NOMO-1 treated with dmso at 0.1 percent for 144 hours (cell line): ENCODE data around the gene CAMTA1.
A peak's percentile ranks its signal among the peaks of the same experiment; 100 is the strongest.

Experiments used
- DNase-seq: peaks from one replicate; lab custom pipeline; 2025; ENCODE audit not compliant: unreplicated experiment; lab: John Stamatoyannopoulos, UW

The CAMTA1 gene

DNA sequence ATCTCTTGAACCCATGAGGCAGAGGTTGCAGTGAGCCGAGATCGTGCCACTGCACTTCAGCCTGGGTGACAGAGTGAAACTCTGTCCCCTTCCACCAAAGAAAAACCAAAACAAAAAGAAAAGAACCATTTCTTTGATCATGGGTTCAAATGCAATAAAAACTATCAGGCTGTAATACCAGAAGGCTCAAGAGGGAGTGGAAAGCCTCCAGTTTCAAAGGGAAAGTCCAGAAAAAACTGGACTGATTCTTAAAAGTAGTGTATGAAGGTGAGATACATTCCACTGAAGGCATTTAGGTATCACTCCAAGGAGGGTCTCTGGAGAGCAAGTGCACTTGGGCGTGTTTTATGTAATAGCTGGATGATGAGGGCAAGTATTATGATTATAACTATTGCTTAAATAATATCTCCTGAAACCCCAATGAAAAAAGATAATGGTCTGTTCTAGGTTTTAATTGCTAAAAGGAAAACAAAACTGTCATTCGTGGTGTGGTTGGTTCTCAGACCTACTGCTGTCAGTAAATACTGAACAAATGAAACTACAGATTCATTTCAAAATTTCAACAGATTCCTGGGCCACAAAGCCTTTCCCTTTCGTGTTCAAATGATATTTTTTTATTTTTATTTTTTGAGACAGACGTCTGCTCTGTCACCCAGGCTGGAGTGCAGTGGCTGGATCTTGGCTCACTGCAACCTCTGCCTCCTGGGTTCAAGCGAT lies 6.0 kb upstream of the CAMTA1 start:
- DNase-seq, result no peak

DNA sequence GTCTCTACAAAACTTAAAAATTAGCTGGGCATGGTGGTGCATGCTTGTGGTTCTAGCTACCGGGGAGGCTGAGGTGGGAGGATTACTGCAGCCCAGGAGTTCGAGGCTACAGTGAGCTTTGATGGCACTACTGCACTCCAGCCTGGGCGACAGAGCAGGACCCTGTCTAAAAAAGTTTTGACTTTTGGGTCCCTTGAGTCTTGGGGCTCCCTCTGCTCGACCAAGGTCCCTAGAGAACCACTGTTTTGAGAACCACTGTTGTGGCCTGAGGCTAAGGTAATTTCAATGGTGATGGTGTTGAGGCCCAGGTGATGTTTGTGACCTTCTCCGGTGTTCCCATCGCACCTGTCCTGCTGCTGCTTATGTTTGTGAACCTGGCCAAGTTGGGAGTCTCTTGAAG lies 3.1 kb upstream of the CAMTA1 start:
- DNase-seq, result no peak

DNA sequence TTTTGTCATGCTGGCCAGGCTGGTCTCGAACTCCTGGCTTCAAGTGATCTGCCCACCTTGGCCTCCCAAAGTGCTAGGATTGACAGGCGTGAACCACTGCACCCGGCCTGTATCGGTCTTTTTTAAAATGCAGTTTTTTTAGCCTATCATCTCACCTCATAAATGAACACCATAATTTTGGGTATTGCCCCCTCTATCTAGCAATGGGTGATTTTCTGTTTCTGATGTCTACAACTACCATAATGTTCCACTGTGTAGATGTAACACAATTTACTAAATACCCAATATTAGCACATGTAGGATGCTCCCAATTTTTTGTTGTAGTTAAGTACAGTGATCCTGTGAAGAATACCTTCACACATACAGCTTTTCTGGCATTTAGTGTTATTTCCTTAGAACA lies 2.0 kb upstream of the CAMTA1 start:
- DNase-seq, result no peak

DNA sequence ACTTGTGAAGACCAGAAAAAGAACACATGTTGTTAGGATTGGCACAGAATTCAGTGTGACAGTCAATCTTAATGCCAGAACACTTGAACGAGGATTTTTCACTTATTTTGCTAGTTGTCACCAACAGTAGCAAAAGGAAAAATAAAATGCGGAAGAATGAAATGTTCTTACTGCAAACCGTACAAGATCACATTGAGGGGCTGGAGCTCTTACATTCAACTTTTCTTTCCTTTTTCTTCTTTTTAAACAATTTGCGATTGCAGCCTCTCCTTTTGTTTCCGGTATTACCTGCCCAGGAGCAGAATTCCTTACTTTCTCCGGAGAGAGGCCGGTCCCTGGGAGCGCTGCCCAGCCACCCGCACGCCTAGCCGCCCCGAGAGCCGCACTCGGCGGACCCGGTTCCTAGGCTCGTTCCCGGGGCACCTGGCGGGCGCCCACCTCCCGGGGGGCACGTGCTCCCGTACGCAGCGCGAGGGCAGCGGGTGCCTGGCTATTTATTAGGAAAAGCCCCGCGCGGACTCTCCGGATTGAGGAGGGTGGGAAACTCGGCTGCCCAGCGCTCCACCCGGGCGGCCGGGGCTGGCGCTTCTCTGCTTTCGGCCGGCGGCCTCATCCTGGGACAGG lies 1.2 kb upstream of the CAMTA1 start:
- DNase-seq, result no peak

DNA sequence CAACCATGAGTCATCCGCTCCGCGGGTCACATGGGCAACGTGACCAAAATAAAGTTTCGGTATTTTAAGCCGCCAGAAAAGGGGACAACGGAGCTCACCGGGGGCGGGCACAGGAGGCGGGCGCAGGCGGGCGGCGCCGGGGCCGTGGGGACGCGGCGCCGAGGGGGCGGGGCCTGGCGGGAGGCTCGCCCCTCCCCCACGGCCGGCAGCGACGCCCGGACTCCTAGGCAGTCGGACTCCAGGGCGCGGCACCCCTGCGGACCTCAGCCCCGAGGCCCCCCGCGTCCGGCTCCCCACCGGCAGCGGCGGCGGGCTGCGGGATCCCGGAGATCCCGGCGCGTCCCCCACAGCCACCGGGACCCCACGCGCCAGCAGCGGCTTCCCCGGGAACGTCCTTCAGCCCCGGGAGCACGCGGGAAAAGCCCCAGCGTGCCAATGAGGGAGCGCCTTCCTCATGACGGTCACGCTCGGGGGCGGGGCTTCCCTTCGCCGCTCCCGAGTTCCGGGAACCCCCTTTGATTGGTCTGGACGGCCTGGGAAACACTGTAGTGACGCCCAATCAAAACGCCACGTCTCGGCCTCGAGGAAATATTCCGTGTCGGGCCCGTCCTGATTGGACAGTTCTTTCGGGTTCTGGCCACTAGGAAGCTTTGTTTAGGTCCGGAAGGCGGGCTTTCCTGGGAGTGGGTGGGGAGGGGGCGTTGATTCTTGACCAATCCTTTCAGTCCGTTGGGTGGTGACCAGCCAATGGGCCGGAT lies 515 bp upstream of the CAMTA1 start:
- DNase-seq, result peak; percentile 95

DNA sequence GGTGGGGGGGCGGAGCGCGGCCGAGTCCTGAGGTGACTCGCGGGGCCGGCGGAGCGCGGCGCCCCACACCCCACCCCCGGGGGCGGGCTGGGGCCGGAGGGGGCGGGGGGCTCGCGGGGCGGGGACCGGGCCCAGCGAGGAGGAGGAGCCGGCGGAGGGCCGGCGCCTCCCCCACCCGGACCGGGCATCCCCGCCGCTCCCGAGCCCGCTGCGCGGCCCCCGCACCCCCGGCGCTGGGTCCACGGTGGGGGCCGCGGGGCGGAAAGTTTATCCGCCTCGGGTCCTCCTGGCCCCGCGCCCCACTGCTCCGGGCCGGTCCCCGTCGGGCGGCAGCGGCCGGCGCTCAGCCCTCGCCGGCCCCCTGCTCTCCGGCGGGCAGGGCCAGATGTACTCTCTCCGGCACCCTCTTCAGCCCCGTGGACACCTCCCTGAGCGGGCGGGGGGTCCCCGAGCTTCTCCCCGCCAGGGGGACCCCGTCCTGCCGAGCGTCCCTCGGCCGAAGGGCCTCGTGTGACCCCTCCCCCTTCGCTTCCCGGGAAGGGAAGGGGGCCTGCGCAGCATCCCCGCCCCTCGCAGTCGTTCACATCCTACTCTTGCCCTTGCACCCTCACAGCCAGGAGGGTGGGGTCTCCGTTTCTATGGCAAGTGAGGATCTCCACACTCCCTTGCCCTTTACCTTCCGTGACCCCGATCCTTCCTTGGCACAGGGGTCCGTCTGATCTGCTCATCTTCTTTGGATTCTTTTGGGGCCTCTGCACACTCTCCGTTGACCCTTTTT lies 663 bp downstream of the CAMTA1 start:
- no peak for DNase-seq

DNA sequence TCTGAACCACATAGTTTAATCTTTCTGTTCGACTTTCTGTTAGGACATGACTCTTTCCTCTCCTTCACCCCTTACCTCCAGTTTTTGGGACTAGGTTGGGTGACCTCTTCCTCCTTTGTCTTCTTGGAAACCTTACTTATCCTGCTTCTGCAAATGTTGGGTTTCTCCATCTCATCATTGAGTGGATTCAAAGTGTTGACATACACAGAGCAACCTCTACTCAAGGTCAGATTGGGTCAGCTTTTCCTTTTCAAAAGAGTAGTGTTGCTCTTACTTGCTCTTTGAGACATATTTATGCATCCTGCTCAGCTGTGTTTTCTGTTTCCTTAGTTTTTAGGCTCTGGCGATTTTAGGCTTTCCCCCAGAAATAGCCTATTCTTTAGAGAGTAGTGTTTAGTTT lies 3.7 kb downstream of the CAMTA1 start:
- no peak for DNase-seq

DNA sequence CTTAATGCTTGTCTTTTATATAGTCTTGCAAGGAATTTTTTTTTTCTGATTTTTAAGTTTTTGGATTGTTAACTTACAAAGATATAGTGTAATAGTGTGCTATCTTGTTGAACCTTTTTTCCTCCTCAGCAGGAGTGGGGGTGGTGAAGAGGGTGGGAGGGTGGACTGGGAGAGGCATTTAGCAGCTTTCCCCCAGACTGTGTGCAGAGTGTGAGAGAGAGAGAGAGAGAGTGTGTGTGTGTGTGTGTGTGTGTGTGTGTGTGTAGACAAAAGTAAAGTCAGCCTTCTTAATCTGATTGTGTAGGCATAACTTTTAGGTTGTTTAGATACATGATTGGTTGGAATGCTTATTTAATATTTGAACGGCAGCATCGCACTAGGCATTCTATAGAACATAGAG lies 4.9 kb downstream of the CAMTA1 start:
- DNase-seq, result no peak

DNA sequence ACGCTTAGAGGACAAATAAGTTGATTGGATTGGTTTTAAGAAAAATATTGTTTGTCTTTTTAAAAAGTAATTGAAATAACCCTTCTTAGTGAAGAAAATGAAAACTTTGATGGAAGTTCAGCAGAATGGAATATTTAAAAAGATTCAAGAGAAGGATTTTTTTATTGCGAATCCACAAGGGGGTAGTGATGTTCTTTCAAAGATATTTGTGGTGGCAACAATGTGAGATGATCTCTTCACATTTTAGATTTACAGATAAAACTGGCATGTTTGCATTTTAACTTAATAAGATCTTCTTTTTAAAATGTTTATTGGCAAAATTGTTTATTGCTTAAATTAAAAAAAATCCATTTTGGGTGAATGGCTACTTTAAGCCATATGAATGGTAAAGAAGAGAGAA lies 8.9 kb downstream of the CAMTA1 start:
- DNase-seq, result no peak

DNA sequence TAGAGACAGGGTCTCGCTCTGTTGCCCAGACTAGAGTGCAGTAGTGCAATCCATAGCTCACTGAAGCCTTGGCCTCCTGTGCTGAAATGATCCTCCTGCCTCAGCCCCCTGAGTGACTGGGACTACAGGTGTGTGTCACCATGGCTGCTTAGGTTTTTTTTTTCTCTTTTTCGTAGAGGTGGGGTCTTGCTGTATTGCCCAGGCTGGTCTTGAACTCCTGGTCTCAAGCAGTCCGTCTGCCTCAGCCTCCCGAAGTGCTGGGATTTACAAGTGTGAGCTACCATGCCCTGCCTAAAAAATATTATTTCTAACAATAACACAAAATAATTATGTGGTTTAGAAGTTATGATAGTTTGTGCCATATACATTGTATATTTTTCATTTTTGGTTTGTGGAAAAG lies 9.9 kb downstream of the CAMTA1 start:
- DNase-seq, result no peak

DNA sequence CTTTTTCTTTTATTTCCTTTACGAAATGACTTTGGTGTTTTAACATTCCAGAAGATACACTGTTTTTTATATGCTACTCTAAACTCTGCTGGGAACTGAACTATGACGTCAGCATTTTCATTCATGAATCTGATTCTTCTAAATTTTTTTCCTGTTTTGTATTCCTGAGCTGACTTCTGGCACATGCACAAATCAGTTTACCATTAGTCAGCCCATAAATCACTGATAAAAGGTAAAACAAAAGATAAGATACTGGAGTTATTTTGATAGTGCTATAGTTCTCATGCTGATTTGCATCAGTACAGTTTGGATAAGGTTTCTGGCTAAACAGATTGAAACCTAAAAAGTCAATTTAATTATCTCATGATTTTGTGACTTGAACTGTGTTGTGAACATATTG lies 10.4 kb downstream of the CAMTA1 start:
- DNase-seq, result no peak

DNA sequence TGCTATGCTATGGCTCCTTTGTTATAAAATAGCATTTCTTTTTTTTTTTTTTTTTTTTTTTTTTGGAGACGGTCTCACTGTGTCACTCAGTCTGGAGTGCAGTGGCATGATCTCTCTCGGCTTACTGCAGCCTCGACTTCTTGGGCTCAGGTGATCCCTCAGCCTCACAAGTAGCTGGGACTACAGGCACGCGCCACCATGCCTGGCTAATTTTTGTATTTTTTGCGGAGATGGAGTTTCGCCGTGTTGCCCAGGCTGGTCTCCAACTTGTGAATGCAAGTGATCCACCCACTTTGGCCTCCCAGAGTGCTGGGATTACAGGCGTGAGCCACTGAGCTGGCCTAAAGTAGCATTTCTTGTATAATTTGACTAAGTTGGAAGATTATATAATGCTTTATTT lies 10.8 kb downstream of the CAMTA1 start:
- no peak for DNase-seq

DNA sequence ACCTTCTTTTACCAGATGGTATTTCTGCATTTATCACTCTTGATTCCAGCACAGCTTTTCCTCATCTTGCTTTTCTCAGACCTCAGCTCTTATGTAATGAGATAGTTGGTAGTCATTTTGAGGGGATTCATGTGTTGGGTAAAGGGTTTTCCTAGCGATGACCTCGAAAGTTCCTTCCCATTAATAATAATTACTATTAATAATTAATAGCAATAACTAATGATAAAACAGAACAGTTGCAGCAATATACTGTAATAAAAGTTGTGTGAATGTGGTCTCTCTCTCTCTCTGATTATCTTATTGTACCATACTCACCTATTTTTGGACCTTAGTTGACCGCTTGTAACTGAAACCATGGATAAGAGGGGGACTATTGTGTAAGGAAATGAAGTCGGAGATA lies 14.2 kb downstream of the CAMTA1 start:
- no peak for DNase-seq

DNA sequence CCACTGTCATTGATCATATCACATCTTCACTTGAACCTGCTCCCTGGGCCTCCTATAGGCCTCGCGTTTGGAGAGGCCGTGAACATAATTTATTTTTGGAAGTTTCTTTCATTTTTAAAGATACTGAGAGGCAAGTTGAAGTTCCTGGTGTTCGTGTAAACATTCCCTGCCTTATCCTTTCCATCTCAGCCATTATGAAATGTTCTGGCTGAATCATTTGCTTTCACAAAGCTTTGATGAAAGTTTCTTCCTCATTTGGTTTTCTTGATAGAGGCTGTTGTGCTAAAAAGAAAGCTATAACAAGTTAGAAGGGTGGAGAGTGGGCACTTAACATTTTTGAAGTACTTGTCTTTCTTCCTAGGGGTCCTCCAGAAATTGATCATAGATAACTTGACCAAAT lies 15.5 kb downstream of the CAMTA1 start:
- no peak for DNase-seq

DNA sequence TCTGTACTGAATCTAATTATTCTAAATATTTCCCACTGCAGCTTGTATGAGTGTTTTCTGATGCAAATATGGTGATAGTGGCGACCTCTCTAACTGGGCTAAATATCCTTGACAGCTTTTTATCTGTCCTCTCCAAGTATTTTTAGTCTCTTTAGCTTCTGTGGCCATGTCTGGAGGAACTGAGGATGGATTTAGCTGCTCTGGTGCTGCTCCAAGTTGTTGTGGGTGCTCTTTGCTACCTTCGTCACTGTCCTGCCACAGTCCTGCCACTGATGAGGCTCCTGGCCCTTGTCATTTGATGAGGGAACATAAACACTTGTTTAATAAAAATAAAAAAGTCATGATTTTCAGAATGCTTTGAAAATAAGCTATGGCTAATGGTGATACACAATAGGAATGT lies 15.9 kb downstream of the CAMTA1 start:
- DNase-seq, result no peak

DNA sequence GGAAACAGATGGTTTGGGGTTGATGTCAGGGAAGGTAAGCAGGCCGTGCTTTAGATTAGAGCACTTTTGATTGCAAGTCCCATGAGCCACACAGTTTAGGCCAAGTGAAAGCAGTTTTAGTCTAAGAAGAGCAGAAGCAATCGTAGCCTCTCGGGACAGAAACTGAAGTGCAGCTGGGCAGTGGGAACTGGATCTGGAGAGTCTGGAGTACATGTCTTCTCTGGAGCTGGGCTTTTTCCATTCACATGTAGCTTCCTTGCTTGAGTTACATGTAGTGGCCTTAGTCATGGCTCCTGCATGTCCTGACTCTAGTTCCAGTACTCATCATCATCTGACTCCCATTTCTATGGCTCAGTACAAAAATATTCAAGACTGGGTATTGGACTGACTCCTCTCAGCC lies 16.7 kb downstream of the CAMTA1 start:
- no peak for DNase-seq

DNA sequence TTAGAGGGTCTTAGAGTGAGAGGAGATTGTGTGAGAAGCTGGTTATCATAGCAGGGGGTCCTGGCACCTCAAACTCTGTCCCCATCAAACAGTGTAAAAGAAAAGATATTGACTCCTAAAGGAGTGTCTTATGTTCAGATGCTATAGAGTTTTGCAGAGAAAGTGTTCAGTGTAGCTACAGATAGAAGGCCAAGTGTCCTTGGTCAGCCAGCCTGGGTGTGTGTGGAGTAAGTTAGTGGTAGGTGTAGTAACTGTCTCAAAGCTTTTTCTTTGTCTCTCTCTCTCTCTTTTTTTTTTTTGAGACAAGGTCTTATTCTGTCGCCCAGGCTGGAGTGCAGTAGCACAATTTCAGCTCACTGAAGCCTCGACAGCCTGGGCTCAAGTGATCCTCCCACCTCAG lies 17.2 kb downstream of the CAMTA1 start:
- DNase-seq, result no peak

DNA sequence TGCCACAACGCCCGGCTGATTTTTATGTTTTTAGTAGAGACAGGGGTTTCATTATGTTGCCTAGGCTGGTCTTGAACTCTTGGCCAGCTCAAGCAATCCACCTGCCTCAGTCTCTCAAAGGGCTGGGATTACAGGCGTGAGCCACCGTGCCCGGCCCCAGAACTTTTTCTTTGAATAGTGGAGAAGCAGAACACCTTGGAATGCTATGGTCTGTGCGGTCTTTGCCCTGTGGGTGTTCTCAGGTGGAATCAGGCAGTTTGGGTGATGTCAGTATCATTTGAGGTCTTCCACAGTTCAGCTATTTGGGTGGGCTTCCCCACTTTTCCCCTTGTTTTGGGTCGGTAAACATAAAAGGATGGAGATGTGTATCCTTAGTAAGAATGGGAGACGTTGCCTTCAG lies 17.6 kb downstream of the CAMTA1 start:
- no peak for DNase-seq

DNA sequence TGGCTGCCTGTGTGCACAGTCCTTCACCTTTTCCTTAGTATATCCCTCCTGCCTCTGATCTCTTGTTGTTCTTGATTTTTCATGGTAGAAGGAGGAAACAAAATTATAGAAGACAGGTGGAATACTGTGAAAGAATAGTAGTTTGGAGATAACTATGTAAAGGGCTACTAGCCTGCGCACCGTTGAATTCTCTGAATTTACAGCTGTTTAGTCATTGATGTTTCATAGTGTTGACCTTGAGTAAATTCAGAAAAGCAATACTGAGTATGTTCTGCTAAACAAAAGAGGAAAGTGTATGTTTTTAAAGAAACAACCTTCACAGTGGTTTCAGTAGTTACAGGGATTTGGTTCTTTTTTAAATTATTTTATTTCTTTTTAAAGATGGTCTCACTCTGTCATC lies 18.1 kb downstream of the CAMTA1 start:
- no peak for DNase-seq

DNA sequence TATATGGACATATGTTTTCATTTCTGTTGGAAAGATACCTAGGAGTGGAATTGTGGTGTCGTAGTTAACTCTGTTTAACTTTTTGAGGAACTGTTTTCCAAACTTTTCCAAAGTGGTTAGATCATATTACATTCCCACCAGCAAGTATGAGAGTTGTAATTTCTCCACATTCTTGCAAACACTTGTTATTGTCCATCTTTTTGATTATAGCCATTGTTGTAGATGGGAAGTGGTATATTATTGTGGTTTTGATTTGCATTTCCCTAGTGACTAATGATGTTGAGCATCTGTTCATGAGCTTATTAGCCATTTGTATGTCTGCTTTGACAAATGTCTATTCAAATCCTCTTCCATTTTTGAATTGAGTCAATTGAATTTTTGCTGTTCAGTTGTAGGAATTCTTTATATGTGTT lies 19.8 kb downstream of the CAMTA1 start:
- DNase-seq, result no peak

DNA sequence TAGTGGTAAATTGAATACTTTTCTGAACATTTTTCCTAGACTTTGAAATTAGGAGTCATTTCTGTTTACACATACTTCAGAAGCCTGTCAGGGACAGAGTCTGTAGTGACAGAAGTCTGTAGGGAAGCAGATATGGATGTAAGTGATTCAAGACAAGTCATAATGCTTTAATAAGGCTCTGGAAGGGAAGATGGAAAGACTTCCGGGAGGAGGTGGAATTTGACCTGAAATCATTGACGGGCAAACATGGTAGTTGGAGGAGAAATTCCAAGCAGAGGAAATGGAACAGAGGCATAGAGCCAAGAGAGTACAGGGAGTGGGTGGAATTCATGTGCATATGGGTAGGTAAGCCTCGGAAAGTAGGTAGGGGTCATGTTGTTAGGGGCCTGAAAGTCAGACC lies 22.5 kb downstream of the CAMTA1 start:
- no peak for DNase-seq

DNA sequence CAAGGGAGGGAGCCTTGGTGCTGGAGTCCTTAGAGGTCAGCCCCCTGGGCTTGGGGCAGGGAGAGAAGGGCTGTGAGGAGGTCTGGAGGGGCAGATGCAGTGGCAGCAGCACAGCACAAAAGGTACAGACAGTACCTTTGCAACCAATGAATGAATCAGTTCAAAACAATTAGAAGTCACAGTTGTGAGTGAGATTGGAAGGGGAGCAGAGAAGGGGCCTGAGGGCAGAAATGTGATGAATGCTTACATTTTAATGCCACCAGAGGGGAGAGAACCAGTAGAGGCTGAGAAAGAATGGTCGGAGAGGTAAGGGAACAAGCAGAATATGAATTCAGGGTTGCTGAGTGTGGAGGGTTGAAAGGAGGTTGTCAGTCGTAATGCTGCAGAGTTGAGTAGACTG lies 24.2 kb downstream of the CAMTA1 start:
- no peak for DNase-seq
